ENCODE measurements around the gene LIPT2. TPM values are rescaled to one million over a fixed set of nuclear protein-coding genes. Genes with fewer than 3 reads are reported as not detected.

Gene LIPT2
- total and polyA plus RNA-seq, 10 of the 15 experiments (the other 5 are each of a cell fraction or from before 2014, with no cell fraction given), result 0.69 to 7.5 (median 3.8) TPM

DNA sequence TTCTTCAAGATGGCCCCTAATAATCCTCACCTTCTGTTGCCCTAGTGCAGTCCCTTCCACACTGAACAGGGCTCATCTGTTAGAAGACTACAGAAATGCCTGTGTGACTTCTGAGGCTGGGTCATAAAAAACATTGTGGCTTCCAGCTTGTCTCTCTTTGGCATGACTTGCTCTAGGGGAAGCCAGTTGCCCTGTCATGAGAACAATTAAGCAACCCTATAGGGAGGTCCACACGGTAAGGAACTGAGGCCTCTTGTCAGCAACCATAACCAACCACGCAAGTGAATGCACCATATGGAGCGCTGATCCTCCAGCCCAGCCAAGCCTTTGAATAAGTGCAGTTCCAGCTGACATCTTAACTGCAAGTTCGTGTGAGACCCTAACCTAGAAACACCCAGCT is 2.6 kb downstream of the LIPT2 start:
- CTCF ChIA-PET, result interaction anchor here (1.3 to 1.4 kb wide), 2 partner anchors 38 to 80 kb away, joined by 3 to 4 read pairs; no protein-coding TSS in a partner anchor
- RAD21 ChIA-PET (ENCODE audit: unreplicated experiment), result no interaction called here
- TF ChIP-seq IKZF1 (conservative IDR thresholded peaks at IDR 0.05), result no peak
- TF ChIP-seq LARP7 (IDR thresholded peaks at IDR 0.05), result no peak
- TF ChIP-seq, protein P1, sequence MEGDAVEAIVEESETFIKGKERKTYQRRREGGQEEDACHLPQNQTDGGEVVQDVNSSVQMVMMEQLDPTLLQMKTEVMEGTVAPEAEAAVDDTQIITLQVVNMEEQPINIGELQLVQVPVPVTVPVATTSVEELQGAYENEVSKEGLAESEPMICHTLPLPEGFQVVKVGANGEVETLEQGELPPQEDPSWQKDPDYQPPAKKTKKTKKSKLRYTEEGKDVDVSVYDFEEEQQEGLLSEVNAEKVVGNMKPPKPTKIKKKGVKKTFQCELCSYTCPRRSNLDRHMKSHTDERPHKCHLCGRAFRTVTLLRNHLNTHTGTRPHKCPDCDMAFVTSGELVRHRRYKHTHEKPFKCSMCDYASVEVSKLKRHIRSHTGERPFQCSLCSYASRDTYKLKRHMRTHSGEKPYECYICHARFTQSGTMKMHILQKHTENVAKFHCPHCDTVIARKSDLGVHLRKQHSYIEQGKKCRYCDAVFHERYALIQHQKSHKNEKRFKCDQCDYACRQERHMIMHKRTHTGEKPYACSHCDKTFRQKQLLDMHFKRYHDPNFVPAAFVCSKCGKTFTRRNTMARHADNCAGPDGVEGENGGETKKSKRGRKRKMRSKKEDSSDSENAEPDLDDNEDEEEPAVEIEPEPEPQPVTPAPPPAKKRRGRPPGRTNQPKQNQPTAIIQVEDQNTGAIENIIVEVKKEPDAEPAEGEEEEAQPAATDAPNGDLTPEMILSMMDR (IDR thresholded peaks at IDR 0.05 in 2 of 3, conservative IDR thresholded peaks at IDR 0.05 in 1 of 3; ENCODE audit: control insufficient read depth in 2 of 3, extremely low read depth in 1 of 3, insufficient read depth in 1 of 3, low read depth in 3 of 3, low read length in 3 of 3), result no peak
- TF ChIP-seq CHD1 (IDR thresholded peaks at IDR 0.05; ENCODE audit: low read depth, low read length), result no peak
- no peak overlapping the region for H2AFZ ChIP-seq (ENCODE audit: control insufficient read depth, low read depth, low read length)
- POLR2A ChIA-PET, result no interaction called here
- BruUV-seq (replicated peaks), result no TSS peak
- H3K27me3 ChIP-seq (replicated peaks in 1 of 2; ENCODE audit: control insufficient read depth in 2 of 2, insufficient read depth in 2 of 2, low read length in 1 of 2), result no peaks in the 10 kb centered on the region; a peak in 2 of 4 replicates
- no peak overlapping the region for H3K4me2 ChIP-seq (ENCODE audit: control insufficient read depth, insufficient read depth)
- no peak overlapping the region for H3K4me3 ChIP-seq
- in situ Hi-C loops (cut with MboI), result no loop called here
- no peak for ATAC-seq
- H3K9ac ChIP-seq (ENCODE audit: control insufficient read depth, insufficient read depth, low read length), result no peak overlapping the region
- no peaks in the 10 kb centered on the region for H3K36me3 ChIP-seq (ENCODE audit: control insufficient read depth in 2 of 2, insufficient read depth in 2 of 2, low read length in 1 of 2)
- no peaks in the 10 kb centered on the region for H4K20me1 ChIP-seq (ENCODE audit: control insufficient read depth, insufficient read depth)
- FAIRE-seq, result no peak
- no peaks in the 10 kb centered on the region; the same call in 1 of the 2 replicates for H3K4me1 ChIP-seq (ENCODE audit: control insufficient read depth, insufficient read depth, low read length)
- SMC1A ChIA-PET (ENCODE audit: uncharacterized antibody, unreplicated experiment), result no interaction called here
- WGBS (ENCODE audit: insufficient coverage, insufficient replicate concordance, low lambda C conversion rate, missing lambda C conversion rate), result 75% methylated on average over 4 of the region's 4 CpGs
- intact Hi-C loops (cut with micrococcal nuclease; ENCODE audit: unreplicated experiment), result no loop called here
- no peaks in the 10 kb centered on the region for H3K79me2 ChIP-seq (ENCODE audit: control insufficient read depth, insufficient read depth, low read length)
- H3K9me3 ChIP-seq (replicated peaks; ENCODE audit: control insufficient read depth, insufficient read depth, low read length), result no peaks in the 10 kb centered on the region
- no peak overlapping the region for H3K27ac ChIP-seq (ENCODE audit: control insufficient read depth, insufficient read depth)
- no peak for DNase-seq (ENCODE audit: low read depth, low spot score)

DNA sequence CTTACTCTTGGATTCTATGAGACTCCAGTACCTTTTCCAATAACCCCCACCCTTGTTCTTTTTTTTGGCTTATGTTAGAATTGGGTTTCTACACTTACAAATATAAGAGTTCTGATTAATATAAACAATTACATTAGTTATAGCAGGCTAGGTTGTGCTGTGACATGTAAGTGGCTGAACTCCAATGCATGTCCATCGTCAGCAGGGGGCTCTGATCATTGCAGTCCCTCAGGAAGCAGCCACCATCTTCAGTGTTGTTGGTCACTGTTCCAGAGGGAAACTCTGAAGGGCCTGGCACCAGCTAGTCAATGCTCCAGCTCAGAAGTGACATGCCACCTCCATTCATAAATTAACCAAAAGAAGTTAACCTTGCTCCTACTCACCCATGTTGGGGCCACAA is 5.6 kb downstream of the LIPT2 start:
- WGBS (ENCODE audit: insufficient coverage, insufficient replicate concordance, low lambda C conversion rate, missing lambda C conversion rate), result 52% methylated on average over 1 of the region's 1 CpG
- Histone ChIP-seq H3K27me3 (replicated peaks in 1 of 2; ENCODE audit: control insufficient read depth in 2 of 2, insufficient read depth in 2 of 2, low read length in 1 of 2) (no peaks in the 10 kb centered on the region; a peak in 1 of 4 replicates), H3K9me3 (replicated peaks; ENCODE audit: control insufficient read depth, insufficient read depth, low read length) (no peaks in the 10 kb centered on the region), H2AFZ (ENCODE audit: control insufficient read depth, low read depth, low read length) (no peak overlapping the region), H3K79me2 (ENCODE audit: control insufficient read depth, insufficient read depth, low read length) (no peaks in the 10 kb centered on the region), H3K4me3 (no peak overlapping the region), H3K9ac (ENCODE audit: control insufficient read depth, insufficient read depth, low read length) (no peak overlapping the region), H3K4me1 (ENCODE audit: control insufficient read depth, insufficient read depth, low read length) (no peaks in the 10 kb centered on the region; the same call in 1 of the 2 replicates), H3K27ac (ENCODE audit: control insufficient read depth, insufficient read depth) (no peak overlapping the region), H3K36me3 (ENCODE audit: control insufficient read depth in 2 of 2, insufficient read depth in 2 of 2, low read length in 1 of 2) (no peaks in the 10 kb centered on the region), H4K20me1 (ENCODE audit: control insufficient read depth, insufficient read depth) (no peaks in the 10 kb centered on the region), H3K4me2 (ENCODE audit: control insufficient read depth, insufficient read depth) (no peak overlapping the region)
- ATAC-seq (peak; percentile 46; the same call in 1 of the 3 replicates), FAIRE-seq (no peak), DNase-seq (ENCODE audit: low read depth, low spot score) (no peak)
- SMC1A ChIA-PET (ENCODE audit: uncharacterized antibody, unreplicated experiment), result interaction anchor here (0.6 kb wide), 1 partner anchor 288 kb away, joined by 3 read pairs; no protein-coding TSS in a partner anchor
- intact Hi-C loops (cut with micrococcal nuclease; ENCODE audit: unreplicated experiment) (no loop called here), in situ Hi-C loops (cut with MboI) (no loop called here)
- TF ChIP-seq CHD4 (IDR thresholded peaks at IDR 0.05), result no peak
- TF ChIP-seq SMAD1 (IDR thresholded peaks at IDR 0.05; ENCODE audit: low read depth, partially characterized antibody), result no peak
- TF ChIP-seq, protein P1 (IDR thresholded peaks at IDR 0.05 in 2 of 3, conservative IDR thresholded peaks at IDR 0.05 in 1 of 3; ENCODE audit: control insufficient read depth in 2 of 3, extremely low read depth in 1 of 3, insufficient read depth in 1 of 3, low read depth in 3 of 3, low read length in 3 of 3), result peak; percentile 24 to 26 (median 25); a peak in 4 of 6 replicates
- RAD21 ChIA-PET (ENCODE audit: unreplicated experiment), result interaction anchor here (0.6 to 0.7 kb wide), 2 partner anchors 15 to 44 kb away, joined by 3 read pairs; no protein-coding TSS in a partner anchor
- CTCF ChIA-PET, result interaction anchor here (1.1 kb wide), 1 partner anchor 83 kb away, joined by 4 read pairs; no protein-coding TSS in a partner anchor
- no TSS peak for BruUV-seq (replicated peaks)
- POLR2A ChIA-PET, result interaction anchor here (0.6 kb wide), 1 partner anchor 618 kb away, joined by 3 read pairs; no protein-coding TSS in a partner anchor

All from GM12878 (cell line).